GM12875 (cell line): ENCODE measurements around the gene ARHGEF28.

ENCODE experiments used
- H3K4me3 ChIP-seq: one replicate; pipeline ENCODE4 v1.5.1; 2011; ENCODE audit warnings: low read depth, low read length, control low read depth
- CTCF ChIP-seq: IDR thresholded peaks from 2 replicates; pipeline ENCODE4 v1.5.1; 2011; ENCODE audit warnings: low read depth, mild to moderate bottlenecking, control low read depth, inconsistent platforms, low read length, moderate library complexity, borderline replicate concordance; ENCODE audit not compliant: insufficient read depth

ARHGEF28 gene

GRCh38 chr5:73969195-73970036 is 343.4 kb downstream of the ARHGEF28 start:
- TF ChIP-seq CTCF, result no peak
- no peak overlapping the region for H3K4me3 ChIP-seq

GRCh38 chr5:73971326-73971725 is 345.3 kb downstream of the ARHGEF28 start:
- TF ChIP-seq CTCF, result no peak
- no peak overlapping the region for H3K4me3 ChIP-seq

- no peak overlapping the region for H3K4me3 ChIP-seq
- no peak for TF ChIP-seq CTCF
Measured at GRCh38 chr5:73973135-73973534, 347.1 kb downstream of the ARHGEF28 start.

GRCh38 chr5:73974871-73975360 is 348.9 kb downstream of the ARHGEF28 start:
- H3K4me3 ChIP-seq, result no peak overlapping the region

GRCh38 chr5:73975845-73976244 is 349.8 kb downstream of the ARHGEF28 start:
- H3K4me3 ChIP-seq, result no peak overlapping the region
- no peak for TF ChIP-seq CTCF

More at GRCh38 chr5:73974871-73975360, 348.9 kb downstream of the ARHGEF28 start:
- TF ChIP-seq CTCF, result no peak

- H3K4me3 ChIP-seq, result no peak overlapping the region
- TF ChIP-seq CTCF, result no peak
Measured at GRCh38 chr5:73977146-73977545, 351.1 kb downstream of the ARHGEF28 start.

- no peak for TF ChIP-seq CTCF
- no peak overlapping the region for H3K4me3 ChIP-seq
Measured at GRCh38 chr5:73979321-73979720, 353.3 kb downstream of the ARHGEF28 start.
